ENCODE data around the gene UGT1A7.
A peak's percentile ranks its signal among the peaks of the same experiment; 100 is the strongest.

Gene UGT1A7

DNA sequence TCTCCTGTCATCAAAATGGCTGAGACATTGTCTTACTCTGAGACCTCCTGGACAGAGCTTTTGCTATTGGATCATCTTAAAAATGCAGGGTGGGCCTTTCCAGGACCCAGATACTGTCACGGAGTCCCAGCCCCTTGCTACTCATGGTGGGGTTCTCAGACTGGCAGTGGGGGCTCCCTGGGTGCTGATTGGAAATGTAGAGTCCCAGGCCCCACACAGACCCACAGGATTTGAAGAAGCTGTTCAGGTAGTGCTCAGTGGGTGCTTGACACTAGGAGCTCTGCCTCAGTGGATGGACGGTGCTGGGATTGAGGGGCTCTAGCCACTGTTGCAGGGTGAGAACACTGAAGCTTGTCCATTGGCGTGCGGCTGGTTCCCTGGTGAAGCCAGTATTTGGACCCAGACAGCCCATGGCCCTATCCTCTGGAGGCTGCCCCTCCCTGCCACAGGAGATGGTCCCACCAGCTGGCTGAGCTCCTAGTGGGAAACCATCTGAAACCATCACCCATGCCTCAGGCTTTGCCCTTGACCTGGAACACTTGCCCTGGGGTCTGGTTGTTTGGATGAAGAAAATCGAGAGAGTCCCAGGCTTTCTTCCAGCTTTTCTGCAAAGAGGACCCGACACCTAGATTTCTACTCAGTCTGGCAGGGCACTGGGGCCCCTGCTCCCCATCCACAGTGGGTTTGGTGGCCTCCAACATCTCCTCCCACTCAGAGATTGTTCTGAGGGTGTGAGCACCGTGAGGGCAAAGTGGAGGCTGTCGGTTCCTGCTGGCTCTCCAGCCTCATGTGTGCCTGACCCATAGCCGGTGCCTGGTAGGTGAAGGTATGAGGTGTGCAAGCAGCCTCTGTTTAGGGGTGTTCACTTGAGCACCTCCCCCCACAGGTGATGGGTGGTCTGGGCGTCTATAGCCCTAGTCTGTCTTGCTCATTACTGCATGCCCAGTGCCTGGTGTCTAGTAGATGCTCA lies 126.5 kb downstream of the UGT1A7 start:
- TF ChIP-seq CREB1 (IDR thresholded peaks at IDR 0.05; ENCODE audit: low read depth) = no peak
- TF ChIP-seq TCF12 (IDR thresholded peaks at IDR 0.05; ENCODE audit: low read depth) = no peak
- TF ChIP-seq NFIC (IDR thresholded peaks at IDR 0.05) = no peak
- TF ChIP-seq TAF1 (IDR thresholded peaks at IDR 0.05; ENCODE audit: low read depth) = no peak
- TF ChIP-seq YY1 (IDR thresholded peaks at IDR 0.05; ENCODE audit: low read depth) = no peak
- no peak for TF ChIP-seq EP300 (IDR thresholded peaks at IDR 0.05; ENCODE audit: borderline replicate concordance)

- TF ChIP-seq USF1 (IDR thresholded peaks at IDR 0.05) (no peak), MAX (IDR thresholded peaks at IDR 0.05) (peak; percentile 37; the same call in 1 of the 2 replicates)
These were observed 128.7 kb downstream of the UGT1A7 start for GRCh38 chr2:233810385-233810784.

DNA sequence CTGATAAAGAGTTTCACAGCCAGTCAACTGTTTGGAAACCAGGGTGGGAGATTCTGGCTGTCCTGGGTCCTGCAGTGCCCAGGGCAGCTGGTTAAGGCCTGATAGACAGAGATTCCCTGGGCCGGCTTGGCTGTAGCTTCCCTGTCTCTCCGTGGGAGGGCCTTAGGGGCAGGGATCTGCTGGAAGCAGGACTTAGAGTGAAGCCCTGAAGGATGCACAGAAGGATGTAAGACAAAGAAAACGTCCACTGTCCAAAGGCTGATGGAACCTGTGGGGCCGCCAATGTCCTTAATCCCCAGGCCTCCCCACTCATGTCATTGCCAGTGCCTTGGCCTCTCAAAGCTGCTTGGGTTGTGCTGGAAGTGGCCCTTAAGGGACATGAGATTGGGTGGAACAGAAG lies 129.4 kb downstream of the UGT1A7 start:
- no peak for TF ChIP-seq EGR1 (IDR thresholded peaks at IDR 0.05)
- TF ChIP-seq CREB1 (IDR thresholded peaks at IDR 0.05; ENCODE audit: low read depth) = no peak
- TF ChIP-seq NFIC (IDR thresholded peaks at IDR 0.05) = no peak
- no peak for TF ChIP-seq USF1 (IDR thresholded peaks at IDR 0.05)
- TF ChIP-seq ZBTB7A (IDR thresholded peaks at IDR 0.05; ENCODE audit: low read depth) = no peak
- no peak for TF ChIP-seq REST (IDR thresholded peaks at IDR 0.05; ENCODE audit: low read depth)

DNA sequence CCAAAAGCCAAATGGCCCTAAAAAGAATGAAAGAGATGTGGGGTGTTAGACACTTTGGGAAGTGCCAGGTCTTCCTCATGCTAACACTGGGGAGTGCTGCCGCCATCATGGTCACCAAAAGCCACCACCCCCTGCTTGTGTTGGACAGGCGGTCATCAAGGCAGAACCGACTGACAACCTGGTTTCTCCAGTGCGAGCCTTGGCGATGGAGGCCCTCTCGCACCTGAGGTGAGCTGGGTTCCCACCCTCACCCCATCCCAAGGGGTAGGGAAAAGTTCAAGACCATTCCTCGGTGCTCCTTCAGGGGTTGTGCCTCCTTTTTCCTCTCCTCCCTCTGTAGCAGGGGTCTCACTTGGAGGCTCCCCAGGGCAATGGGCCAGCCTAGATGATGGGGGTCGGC lies 130.0 kb downstream of the UGT1A7 start:
- TF ChIP-seq REST (IDR thresholded peaks at IDR 0.05; ENCODE audit: low read depth) (no peak), EP300 (IDR thresholded peaks at IDR 0.05; ENCODE audit: borderline replicate concordance) (no peak), RAD21 (IDR thresholded peaks at IDR 0.05; ENCODE audit: low read depth) (no peak), ZBTB7A (IDR thresholded peaks at IDR 0.05; ENCODE audit: low read depth) (no peak), CEBPB (IDR thresholded peaks at IDR 0.05) (no peak), TEAD4 (IDR thresholded peaks at IDR 0.05) (no peak), NFIC (IDR thresholded peaks at IDR 0.05) (no peak), MAX (IDR thresholded peaks at IDR 0.05) (no peak), EGR1 (IDR thresholded peaks at IDR 0.05) (no peak), TCF12 (IDR thresholded peaks at IDR 0.05; ENCODE audit: low read depth) (no peak), USF1 (IDR thresholded peaks at IDR 0.05) (no peak), TAF1 (IDR thresholded peaks at IDR 0.05; ENCODE audit: low read depth) (no peak), YY1 (IDR thresholded peaks at IDR 0.05; ENCODE audit: low read depth) (no peak)

DNA sequence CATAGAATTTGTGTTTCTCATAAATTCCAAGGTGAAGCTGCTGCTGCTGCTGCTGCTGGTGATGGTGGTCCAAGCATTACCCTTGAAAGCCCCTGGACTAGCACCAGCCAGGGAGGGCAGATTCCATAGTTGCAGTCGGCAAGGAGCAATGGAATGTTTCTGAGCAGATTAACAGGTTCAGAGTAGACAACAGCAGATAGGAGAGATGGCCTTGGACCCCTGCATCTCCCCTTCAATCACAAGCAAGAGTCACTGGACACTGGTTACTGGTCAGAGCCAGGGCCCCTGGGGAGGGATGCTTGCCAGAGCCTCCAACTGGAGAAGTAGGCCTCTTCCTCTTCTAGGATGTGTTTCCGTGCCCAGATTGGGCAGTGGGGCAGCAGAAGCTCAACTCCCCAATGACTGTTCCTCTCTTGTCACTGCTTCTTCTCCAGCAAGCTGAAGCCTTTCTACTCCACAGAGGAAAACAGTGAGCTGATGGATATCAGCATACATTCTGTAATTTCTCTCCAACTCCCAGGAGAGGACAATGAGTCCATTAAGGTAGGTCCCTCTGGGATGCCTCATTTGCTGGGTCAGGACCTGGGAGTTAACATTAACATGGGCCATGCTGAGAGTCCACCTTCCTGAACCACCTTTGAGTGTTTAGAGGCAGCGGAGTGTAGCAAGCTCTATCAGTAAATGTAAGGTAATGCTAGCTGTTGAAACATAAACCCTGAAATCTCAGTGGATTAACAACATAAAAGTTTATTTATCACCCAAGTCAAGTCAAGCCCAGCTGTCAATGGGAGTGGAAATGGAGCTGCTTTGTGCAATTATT lies 131.7 kb downstream of the UGT1A7 start:
- TF ChIP-seq TEAD4 (IDR thresholded peaks at IDR 0.05) (no peak), USF1 (IDR thresholded peaks at IDR 0.05) (no peak), EGR1 (IDR thresholded peaks at IDR 0.05) (no peak), RAD21 (IDR thresholded peaks at IDR 0.05; ENCODE audit: low read depth) (no peak), REST (IDR thresholded peaks at IDR 0.05; ENCODE audit: low read depth) (no peak), EP300 (IDR thresholded peaks at IDR 0.05; ENCODE audit: borderline replicate concordance) (no peak), TAF1 (IDR thresholded peaks at IDR 0.05; ENCODE audit: low read depth) (no peak), NFIC (IDR thresholded peaks at IDR 0.05) (no peak), MAX (IDR thresholded peaks at IDR 0.05) (no peak), ZBTB7A (IDR thresholded peaks at IDR 0.05; ENCODE audit: low read depth) (no peak), CEBPB (IDR thresholded peaks at IDR 0.05) (no peak), YY1 (IDR thresholded peaks at IDR 0.05; ENCODE audit: low read depth) (no peak), TCF12 (IDR thresholded peaks at IDR 0.05; ENCODE audit: low read depth) (no peak)
